A549 (cell line): ENCODE results near the gene RAPH1.

ENCODE experiments used
- ESRRA ChIP-seq: fragments of 150-350 bp; IDR thresholded peaks from 2 replicates; pipeline ENCODE4 v1.6.1; 2014; ENCODE audit warnings: mild to moderate bottlenecking, low read length, borderline replicate concordance
- GATA3 ChIP-seq: IDR thresholded peaks from 2 replicates; pipeline ENCODE4 v1.6.1; 2012; ENCODE audit warnings: borderline replicate concordance
- JUNB ChIP-seq: fragments of >200 bp; sonication (Bioruptor Twin); formaldehyde crosslinking; IDR thresholded peaks from 2 replicates; pipeline ENCODE4 v1.6.1; 2016
- MAZ ChIP-seq: fragments of 150-350 bp; IDR thresholded peaks from 2 replicates; pipeline ENCODE4 v1.6.1; 2014; ENCODE audit warnings: antibody characterized with exemption, low read depth, low read length, borderline replicate concordance
- NR3C1 ChIP-seq: fragments of >200 bp; sonication (Bioruptor Twin); formaldehyde crosslinking; IDR thresholded peaks from 3 replicates; pipeline ENCODE4 v1.6.1; 2017
- POLR2A ChIP-seq: IDR thresholded peaks from 2 replicates; pipeline ENCODE4 v1.6.1; 2012; ENCODE audit warnings: mild to moderate bottlenecking, low read length
- POLR2AphosphoS2 ChIP-seq: conservative IDR thresholded peaks from 2 replicates; pipeline ENCODE4 v1.6.1; 2012; ENCODE audit warnings: low read length, improper control_type of control experiment, inconsistent platforms
- REST ChIP-seq: fragments of 200-600 bp; sonication (generic); IDR thresholded peaks from 2 replicates; pipeline ENCODE4 v1.6.1; 2016; ENCODE audit warnings: antibody characterized with exemption, mild to moderate bottlenecking, moderate library complexity
- TF ChIP-seq, protein P1 (sequence below): fragments of >200 bp; sonication (Bioruptor Twin); formaldehyde crosslinking; IDR thresholded peaks from 3 replicates; pipeline ENCODE4 v1.5.1; 2016
- TF ChIP-seq, protein P2 (sequence below): fragments of 250-450 bp; sonication (Bioruptor Pico); IDR thresholded peaks from 2 replicates; pipeline ENCODE4 v1.5.0; 2021; ENCODE audit warnings: mild to moderate bottlenecking, moderate library complexity, borderline replicate concordance

GRCh38 chr2:203441463-203441862 is 93.6 kb downstream of the RAPH1 start:
- no peak for TF ChIP-seq GATA3
- no peak for TF ChIP-seq MAZ
- no peak for TF ChIP-seq REST
- TF ChIP-seq, protein P1, sequence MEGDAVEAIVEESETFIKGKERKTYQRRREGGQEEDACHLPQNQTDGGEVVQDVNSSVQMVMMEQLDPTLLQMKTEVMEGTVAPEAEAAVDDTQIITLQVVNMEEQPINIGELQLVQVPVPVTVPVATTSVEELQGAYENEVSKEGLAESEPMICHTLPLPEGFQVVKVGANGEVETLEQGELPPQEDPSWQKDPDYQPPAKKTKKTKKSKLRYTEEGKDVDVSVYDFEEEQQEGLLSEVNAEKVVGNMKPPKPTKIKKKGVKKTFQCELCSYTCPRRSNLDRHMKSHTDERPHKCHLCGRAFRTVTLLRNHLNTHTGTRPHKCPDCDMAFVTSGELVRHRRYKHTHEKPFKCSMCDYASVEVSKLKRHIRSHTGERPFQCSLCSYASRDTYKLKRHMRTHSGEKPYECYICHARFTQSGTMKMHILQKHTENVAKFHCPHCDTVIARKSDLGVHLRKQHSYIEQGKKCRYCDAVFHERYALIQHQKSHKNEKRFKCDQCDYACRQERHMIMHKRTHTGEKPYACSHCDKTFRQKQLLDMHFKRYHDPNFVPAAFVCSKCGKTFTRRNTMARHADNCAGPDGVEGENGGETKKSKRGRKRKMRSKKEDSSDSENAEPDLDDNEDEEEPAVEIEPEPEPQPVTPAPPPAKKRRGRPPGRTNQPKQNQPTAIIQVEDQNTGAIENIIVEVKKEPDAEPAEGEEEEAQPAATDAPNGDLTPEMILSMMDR: no peak
- TF ChIP-seq, protein P2, sequence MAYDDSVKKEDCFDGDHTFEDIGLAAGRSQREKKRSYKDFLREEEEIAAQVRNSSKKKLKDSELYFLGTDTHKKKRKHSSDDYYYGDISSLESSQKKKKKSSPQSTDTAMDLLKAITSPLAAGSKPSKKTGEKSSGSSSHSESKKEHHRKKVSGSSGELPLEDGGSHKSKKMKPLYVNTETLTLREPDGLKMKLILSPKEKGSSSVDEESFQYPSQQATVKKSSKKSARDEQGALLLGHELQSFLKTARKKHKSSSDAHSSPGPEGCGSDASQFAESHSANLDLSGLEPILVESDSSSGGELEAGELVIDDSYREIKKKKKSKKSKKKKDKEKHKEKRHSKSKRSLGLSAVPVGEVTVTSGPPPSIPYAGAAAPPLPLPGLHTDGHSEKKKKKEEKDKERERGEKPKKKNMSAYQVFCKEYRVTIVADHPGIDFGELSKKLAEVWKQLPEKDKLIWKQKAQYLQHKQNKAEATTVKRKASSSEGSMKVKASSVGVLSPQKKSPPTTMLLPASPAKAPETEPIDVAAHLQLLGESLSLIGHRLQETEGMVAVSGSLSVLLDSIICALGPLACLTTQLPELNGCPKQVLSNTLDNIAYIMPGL (CRISPR knock-in tag): no peak
- no peak for TF ChIP-seq POLR2A
- TF ChIP-seq NR3C1: no peak
- TF ChIP-seq ESRRA: no peak
- TF ChIP-seq JUNB: no peak
- TF ChIP-seq POLR2AphosphoS2: no peak
